HepG2 (cell line): ENCODE results near the gene BCAS3. TPM values are rescaled to one million over a fixed set of nuclear protein-coding genes. Genes with fewer than 3 reads are reported as not detected.

Experiments used
- CBFB ChIP-seq: sonication (generic); formaldehyde crosslinking; IDR thresholded peaks from 2 replicates; pipeline ENCODE4 v1.4.0; 2020; ENCODE audit warnings: missing genetic modification reagents
- DPF2 ChIP-seq: sonication (generic); formaldehyde crosslinking; IDR thresholded peaks from 2 replicates; pipeline ENCODE4 v1.4.0; 2020; ENCODE audit warnings: mild to moderate bottlenecking, low read depth, missing genetic modification reagents, borderline replicate concordance
- HES4 ChIP-seq: sonication (generic); formaldehyde crosslinking; IDR thresholded peaks from 2 replicates; pipeline ENCODE4 v1.9.0; 2021; ENCODE audit warnings: mild to moderate bottlenecking, missing genetic modification reagents, borderline replicate concordance
- MEIS1 ChIP-seq: sonication (generic); formaldehyde crosslinking; IDR thresholded peaks from 2 replicates; pipeline ENCODE4 v1.9.0; 2021; ENCODE audit warnings: mild to moderate bottlenecking, missing genetic modification reagents, moderate library complexity, borderline replicate concordance
- NCOA1 ChIP-seq: sonication (generic); formaldehyde crosslinking; IDR thresholded peaks from 2 replicates; pipeline ENCODE4 v1.9.0; 2021; ENCODE audit warnings: missing genetic modification reagents
- PAF1 ChIP-seq: IDR thresholded peaks from 2 replicates; pipeline ENCODE4 v1.6.1; 2016; ENCODE audit warnings: missing genetic modification reagents, missing compliant biosample characterization
- SAP130 ChIP-seq: IDR thresholded peaks from 2 replicates; pipeline ENCODE4 v1.6.1; 2016; ENCODE audit warnings: low read depth
- SETDB1 ChIP-seq: sonication (generic); formaldehyde crosslinking; IDR thresholded peaks from 2 replicates; pipeline ENCODE4 v1.5.1; 2020; ENCODE audit warnings: missing genetic modification reagents, mild to moderate bottlenecking, borderline replicate concordance
- SRSF1 ChIP-seq: fragments of 200-400 bp; formaldehyde crosslinking; optimal IDR thresholded peaks from 2 replicates; pipeline ENCODE3; 2017; ENCODE audit warnings: mild to moderate bottlenecking, low read depth, low read length, moderate library complexity
- ZBTB7B ChIP-seq: sonication (generic); formaldehyde crosslinking; IDR thresholded peaks from 2 replicates; pipeline ENCODE4 v1.4.0; 2020; ENCODE audit warnings: missing genetic modification reagents
- ZFX ChIP-seq: sonication (generic); formaldehyde crosslinking; IDR thresholded peaks from 2 replicates; pipeline ENCODE4 v1.4.0; 2020; ENCODE audit warnings: mild to moderate bottlenecking, low read depth, missing genetic modification reagents, moderate library complexity
- ZNF160 ChIP-seq: sonication (generic); formaldehyde crosslinking; IDR thresholded peaks from 2 replicates; pipeline ENCODE4 v1.8.0; 2022; ENCODE audit warnings: mild to moderate bottlenecking, inconsistent platforms, missing genetic modification reagents
- ZNF256 ChIP-seq: sonication (generic); formaldehyde crosslinking; conservative IDR thresholded peaks from 2 replicates; pipeline ENCODE4 v1.4.0; 2020; ENCODE audit warnings: missing genetic modification reagents
- ZNF264 ChIP-seq: sonication (generic); formaldehyde crosslinking; IDR thresholded peaks from 2 replicates; pipeline ENCODE4 v1.4.0; 2020; ENCODE audit warnings: missing genetic modification reagents
- ZNF703 ChIP-seq: sonication (generic); formaldehyde crosslinking; IDR thresholded peaks from 2 replicates; pipeline ENCODE4 v1.5.1; 2020; ENCODE audit warnings: missing genetic modification reagents, mild to moderate bottlenecking, moderate library complexity, borderline replicate concordance
- ZXDC ChIP-seq: sonication (generic); formaldehyde crosslinking; IDR thresholded peaks from 2 replicates; pipeline ENCODE4 v1.5.0; 2020; ENCODE audit warnings: mild to moderate bottlenecking, missing genetic modification reagents
- polyA plus RNA-seq, 8 experiments: library from polyadenylated mRNA; depleted of rRNA in 3 of 8; stranded (reverse) in 7 of 8; unstranded in 1 of 8; fragments of >200 nt; fragmentation: Illumina TruSeq in 4 of 8; extraction: Trizol in 4 of 8; gene quantifications; 2 replicates each; pipeline versions ENCODE4 v1.2.1 to v1.2.3, GENCODE V29; 2011 to 2016; ENCODE audit warnings: low read depth in 4 of 8, missing spikeins in 1 of 8, mixed read lengths in 1 of 8; ENCODE audit not compliant: insufficient read depth in 1 of 8
- total RNA-seq, 5 experiments: library from RNA; depleted of rRNA; stranded (reverse); fragments of >200 nt; fragmentation: Illumina TruSeq; extraction: Trizol; gene quantifications; 2 replicates each; pipeline ENCODE4 v1.2.3, GENCODE V29; 2016; ENCODE audit warnings: low read depth in 1 of 5
- TF ChIP-seq, protein P1 (sequence below): IDR thresholded peaks from 2 replicates; pipeline ENCODE4 v1.6.1; 2012; ENCODE audit warnings: inconsistent platforms
- TF ChIP-seq, protein P2 (sequence below): sonication (generic); formaldehyde crosslinking; IDR thresholded peaks from 2 replicates; pipeline ENCODE4 v1.4.0; 2020; ENCODE audit warnings: missing genetic modification reagents
- TF ChIP-seq, protein P3 (sequence below): sonication (generic); formaldehyde crosslinking; IDR thresholded peaks from 2 replicates; pipeline ENCODE4 v1.4.0; 2020; ENCODE audit warnings: mild to moderate bottlenecking, missing genetic modification reagents

The BCAS3 gene
- total and polyA plus RNA-seq, 2 of the 13 experiments (the other 11 are each of a cell fraction or from before 2014, with no cell fraction given) = 10.7 to 11.2 TPM

- TF ChIP-seq ZXDC (CRISPR knock-in tag) = no peak
- TF ChIP-seq NCOA1 (CRISPR knock-in tag) = peak; percentile 74; the same call in 1 of the 2 replicates
- TF ChIP-seq ZNF264 (CRISPR knock-in tag) = 0 out of 2 replicates have a peak, but pooled peaks have one; percentile 19
- TF ChIP-seq SETDB1 (CRISPR knock-in tag) = no peak
- peak; percentile 68; the same call in 1 of the 2 replicates for TF ChIP-seq MEIS1 (CRISPR knock-in tag)
- TF ChIP-seq, protein P1, sequence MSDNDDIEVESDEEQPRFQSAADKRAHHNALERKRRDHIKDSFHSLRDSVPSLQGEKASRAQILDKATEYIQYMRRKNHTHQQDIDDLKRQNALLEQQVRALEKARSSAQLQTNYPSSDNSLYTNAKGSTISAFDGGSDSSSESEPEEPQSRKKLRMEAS = peak; percentile 40; the same call in 1 of the 2 replicates
- no peak for TF ChIP-seq ZNF703 (CRISPR knock-in tag)
- TF ChIP-seq ZFX = peak; percentile 66
- TF ChIP-seq SAP130 (CRISPR knock-in tag) = peak; percentile 45
- peak; percentile 37; the same call in 1 of the 2 replicates for TF ChIP-seq CBFB (CRISPR knock-in tag)
- TF ChIP-seq SRSF1 = no peak
- peak; percentile 91; the same call in 1 of the 2 replicates for TF ChIP-seq ZBTB7B (CRISPR knock-in tag)
- TF ChIP-seq, protein P2, sequence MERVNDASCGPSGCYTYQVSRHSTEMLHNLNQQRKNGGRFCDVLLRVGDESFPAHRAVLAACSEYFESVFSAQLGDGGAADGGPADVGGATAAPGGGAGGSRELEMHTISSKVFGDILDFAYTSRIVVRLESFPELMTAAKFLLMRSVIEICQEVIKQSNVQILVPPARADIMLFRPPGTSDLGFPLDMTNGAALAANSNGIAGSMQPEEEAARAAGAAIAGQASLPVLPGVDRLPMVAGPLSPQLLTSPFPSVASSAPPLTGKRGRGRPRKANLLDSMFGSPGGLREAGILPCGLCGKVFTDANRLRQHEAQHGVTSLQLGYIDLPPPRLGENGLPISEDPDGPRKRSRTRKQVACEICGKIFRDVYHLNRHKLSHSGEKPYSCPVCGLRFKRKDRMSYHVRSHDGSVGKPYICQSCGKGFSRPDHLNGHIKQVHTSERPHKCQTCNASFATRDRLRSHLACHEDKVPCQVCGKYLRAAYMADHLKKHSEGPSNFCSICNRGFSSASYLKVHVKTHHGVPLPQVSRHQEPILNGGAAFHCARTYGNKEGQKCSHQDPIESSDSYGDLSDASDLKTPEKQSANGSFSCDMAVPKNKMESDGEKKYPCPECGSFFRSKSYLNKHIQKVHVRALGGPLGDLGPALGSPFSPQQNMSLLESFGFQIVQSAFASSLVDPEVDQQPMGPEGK (CRISPR knock-in tag) = peak; percentile 73
- TF ChIP-seq PAF1 (CRISPR knock-in tag) = no peak
- TF ChIP-seq, protein P3, sequence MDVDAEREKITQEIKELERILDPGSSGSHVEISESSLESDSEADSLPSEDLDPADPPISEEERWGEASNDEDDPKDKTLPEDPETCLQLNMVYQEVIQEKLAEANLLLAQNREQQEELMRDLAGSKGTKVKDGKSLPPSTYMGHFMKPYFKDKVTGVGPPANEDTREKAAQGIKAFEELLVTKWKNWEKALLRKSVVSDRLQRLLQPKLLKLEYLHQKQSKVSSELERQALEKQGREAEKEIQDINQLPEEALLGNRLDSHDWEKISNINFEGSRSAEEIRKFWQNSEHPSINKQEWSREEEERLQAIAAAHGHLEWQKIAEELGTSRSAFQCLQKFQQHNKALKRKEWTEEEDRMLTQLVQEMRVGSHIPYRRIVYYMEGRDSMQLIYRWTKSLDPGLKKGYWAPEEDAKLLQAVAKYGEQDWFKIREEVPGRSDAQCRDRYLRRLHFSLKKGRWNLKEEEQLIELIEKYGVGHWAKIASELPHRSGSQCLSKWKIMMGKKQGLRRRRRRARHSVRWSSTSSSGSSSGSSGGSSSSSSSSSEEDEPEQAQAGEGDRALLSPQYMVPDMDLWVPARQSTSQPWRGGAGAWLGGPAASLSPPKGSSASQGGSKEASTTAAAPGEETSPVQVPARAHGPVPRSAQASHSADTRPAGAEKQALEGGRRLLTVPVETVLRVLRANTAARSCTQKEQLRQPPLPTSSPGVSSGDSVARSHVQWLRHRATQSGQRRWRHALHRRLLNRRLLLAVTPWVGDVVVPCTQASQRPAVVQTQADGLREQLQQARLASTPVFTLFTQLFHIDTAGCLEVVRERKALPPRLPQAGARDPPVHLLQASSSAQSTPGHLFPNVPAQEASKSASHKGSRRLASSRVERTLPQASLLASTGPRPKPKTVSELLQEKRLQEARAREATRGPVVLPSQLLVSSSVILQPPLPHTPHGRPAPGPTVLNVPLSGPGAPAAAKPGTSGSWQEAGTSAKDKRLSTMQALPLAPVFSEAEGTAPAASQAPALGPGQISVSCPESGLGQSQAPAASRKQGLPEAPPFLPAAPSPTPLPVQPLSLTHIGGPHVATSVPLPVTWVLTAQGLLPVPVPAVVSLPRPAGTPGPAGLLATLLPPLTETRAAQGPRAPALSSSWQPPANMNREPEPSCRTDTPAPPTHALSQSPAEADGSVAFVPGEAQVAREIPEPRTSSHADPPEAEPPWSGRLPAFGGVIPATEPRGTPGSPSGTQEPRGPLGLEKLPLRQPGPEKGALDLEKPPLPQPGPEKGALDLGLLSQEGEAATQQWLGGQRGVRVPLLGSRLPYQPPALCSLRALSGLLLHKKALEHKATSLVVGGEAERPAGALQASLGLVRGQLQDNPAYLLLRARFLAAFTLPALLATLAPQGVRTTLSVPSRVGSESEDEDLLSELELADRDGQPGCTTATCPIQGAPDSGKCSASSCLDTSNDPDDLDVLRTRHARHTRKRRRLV = 0 out of 2 replicates have a peak, but pooled peaks have one; percentile 57
- TF ChIP-seq ZNF256 (CRISPR knock-in tag) = peak; percentile 20; the same call in 1 of the 2 replicates
- TF ChIP-seq HES4 (CRISPR knock-in tag) = no peak
- TF ChIP-seq DPF2 (CRISPR knock-in tag) = 0 out of 2 replicates have a peak, but pooled peaks have one; percentile 14
- 0 out of 2 replicates have a peak, but pooled peaks have one; percentile 39 for TF ChIP-seq ZNF160 (CRISPR knock-in tag)
Measured at GRCh38 chr17:61389670-61390478, 712.2 kb downstream of the BCAS3 start (continued).
